HG02763 (cell line): ENCODE results near the gene BRD1.

Source experiments
- ATAC-seq: cut with Tn5 transposase; IDR thresholded peaks from one replicate; pipeline ENCODE4 v1.9.1; 2021; ENCODE audit warnings: mild to moderate bottlenecking, moderate library complexity; ENCODE audit not compliant: unreplicated experiment

BRD1 gene

DNA sequence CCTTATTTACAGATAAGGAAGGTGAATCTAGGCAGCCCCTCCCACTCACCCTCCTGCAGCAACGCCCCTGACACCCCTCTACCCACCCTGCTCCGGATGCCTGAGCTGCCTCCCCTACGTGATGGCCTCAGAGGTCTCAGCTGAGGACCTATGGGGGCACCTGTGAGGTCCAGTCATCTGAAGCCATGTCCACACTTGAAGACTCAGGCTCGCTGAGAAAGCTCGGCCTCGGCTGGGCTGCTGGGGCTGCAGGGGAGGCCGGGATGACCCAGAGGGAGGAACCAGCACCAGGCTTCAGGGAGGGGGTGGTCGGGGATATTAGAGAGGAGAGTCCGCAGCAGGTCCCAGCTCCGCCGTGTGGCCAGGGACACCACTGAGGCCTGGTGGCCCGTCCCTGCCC is 92.8 kb downstream of the BRD1 start:
- ATAC-seq: no peak

DNA sequence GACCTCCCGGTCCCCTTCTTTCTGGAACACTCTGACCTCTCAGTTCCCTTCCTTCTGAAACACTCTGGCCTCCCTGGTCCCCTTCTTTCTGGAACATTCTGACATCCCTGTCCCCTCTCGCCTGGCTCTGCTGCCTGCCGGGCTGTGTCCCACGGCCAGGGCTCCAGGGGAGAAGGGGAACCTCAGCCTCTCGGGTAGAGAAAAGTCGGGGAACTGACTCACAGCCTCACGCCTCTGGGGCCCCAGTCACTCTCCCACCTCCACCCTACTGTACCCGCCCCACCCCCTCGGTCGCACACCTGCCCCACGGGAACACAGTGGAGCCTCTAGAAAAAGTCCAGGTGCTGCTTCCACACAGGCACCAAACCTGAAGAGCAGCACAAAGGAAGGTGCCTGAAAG is 93.3 kb downstream of the BRD1 start:
- no peak for ATAC-seq

DNA sequence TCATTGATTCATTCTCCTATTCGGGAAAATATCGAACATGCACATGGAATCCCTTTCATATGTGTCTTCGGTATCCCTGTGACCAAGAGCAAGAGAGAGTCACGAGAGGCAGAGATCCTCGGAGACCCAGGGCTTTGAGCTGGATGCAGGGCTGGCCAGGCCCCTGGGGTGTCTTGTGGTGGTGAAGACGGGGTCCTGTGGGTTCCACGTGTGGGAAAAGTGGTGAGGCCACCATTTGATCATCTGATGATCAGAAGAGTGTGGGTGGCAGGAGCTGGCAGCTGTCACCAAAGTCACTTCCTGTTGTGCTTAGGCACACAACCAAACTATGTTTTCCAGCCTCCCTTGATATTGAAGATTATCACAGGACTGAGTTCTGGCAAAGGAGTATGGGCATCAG is 94.0 kb downstream of the BRD1 start:
- no peak for ATAC-seq

DNA sequence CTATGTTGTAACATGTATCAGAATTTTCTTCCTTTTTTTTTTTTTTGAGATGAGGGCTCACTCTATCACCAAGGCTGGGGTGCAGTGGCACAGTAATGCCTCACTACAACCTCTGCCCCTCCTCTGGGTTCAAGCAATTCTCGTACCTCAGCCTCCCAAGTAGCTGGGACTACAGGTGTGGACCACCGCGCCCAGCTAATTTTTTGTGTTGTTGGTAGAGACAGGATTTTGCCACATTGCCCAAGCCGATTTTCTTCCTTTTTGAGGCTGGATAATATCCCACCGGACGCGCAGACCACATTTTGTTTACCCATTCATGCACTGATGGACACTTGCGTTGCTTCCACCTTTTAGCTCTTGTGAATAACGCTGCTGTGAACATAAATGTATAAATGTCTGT is 97.0 kb downstream of the BRD1 start:
- ATAC-seq: no peak

DNA sequence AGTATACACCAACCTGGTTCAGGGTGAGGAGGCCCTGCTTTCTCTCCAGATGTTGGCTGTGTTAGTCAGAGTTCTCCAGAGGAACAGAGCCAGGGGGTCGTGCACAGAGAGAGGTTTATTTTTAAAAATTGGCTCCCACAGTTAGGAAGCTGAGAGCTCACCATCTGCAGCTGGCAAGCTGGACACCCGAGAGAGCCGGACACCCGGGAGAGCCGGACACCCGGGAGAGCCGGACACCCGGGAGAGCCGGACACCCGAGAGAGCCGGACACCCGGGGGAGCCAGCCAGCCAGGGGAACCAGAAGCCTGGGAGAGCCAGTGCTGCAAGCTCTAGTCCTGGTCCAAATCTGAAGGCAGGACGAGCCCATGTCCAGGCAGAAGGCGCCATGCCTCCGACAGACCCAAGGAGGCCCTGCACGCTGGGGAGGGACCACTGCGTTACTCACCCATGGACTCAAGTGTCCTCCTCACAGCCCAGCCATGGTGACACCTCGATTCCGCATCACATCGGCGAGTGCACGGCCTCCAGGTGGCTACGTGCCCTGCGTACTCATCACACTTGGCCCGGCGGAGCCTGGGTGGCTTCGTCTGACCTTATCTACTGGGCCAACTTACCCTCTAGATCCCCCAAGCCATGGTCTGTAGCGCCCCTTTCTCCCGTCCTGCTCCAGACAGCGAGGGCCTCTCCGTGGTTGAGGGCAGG is 99.0 kb downstream of the BRD1 start:
- ATAC-seq: no peak

DNA sequence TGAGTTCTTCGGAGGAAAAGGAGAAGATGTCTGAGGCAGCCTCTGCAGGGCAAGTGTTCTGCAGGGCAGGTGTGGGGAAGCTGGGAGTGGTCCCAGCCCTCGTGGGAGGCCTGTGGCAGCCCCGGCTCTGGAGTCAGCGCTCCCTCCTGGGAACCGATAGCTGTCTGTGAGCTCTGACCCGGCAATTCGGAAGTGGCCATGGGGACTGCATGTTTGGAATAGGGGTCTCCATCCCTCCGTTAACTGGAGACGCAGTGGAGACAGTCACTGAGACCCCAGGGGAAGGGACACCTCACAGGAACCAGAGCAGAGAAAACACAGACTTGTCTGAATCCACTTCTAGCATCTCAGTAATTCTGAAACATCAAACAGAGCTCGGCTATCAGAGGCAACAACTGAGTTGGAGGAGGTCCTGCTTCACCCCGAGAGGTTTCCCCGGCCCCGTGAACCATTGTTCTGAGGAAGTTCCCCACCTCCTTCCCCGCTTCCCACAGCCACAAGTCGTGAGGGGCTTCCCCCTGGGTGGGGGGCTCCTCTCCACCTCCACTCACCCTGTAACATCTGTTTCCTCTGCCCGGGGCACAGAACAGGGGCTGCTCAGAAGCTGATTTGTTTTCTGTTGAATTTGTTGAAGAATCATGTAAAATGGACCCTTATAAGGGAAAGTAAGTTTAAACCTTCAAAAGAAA is 99.6 kb downstream of the BRD1 start:
- no peak for ATAC-seq

DNA sequence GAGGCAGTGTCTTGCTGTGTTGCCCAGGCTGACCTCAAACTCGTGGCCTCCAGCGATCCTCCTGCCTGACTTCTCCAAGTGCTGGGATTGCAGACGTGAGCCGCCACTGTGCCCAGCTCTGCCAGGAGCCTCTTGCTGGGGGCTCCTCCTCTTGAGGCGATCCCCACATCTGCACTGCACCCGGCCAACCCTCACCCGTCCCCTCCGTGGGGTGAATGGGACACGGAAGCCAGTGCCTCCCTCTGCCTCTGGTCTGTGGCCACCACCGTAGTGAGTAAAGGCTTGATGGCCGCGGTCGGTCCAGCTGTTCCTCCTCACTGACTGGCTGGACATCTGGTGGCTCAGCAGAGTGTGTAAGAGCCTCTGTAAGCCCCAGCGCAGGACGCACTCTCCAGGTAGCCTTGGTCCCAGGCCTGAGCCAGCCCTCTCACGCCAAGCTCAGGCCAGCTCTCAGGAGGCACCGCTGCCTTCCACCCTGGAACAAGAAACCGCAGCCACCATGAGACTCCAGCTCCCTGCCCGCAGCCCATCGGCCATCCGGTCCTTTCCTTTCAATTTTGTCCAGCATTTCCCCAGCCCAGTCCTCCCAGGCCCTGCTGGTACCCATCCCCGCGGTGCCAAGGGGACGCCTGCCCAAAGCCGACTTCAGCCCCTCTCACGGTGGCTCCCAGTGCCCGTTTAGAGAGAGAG is 100.3 kb downstream of the BRD1 start:
- ATAC-seq: no peak

DNA sequence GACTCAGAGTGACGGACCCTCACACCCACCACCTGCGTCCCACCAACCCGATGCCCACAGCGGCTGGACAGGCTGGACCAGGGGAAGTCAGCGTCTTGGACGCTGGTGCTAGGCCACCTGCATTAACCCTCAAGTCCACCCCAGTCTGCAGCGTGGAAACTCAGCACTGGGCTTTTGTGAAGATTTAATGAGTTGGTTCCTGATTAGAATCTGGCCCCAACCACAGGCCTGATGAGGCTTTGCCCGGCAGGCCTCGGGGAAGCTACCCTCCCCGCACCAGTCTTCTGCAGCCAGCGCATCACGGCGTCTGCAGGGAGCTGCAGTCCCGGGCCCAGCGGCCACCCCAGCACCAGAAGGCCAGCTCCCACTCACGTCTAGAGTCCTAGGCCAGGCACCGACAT is 101.0 kb downstream of the BRD1 start:
- ATAC-seq: no peak

DNA sequence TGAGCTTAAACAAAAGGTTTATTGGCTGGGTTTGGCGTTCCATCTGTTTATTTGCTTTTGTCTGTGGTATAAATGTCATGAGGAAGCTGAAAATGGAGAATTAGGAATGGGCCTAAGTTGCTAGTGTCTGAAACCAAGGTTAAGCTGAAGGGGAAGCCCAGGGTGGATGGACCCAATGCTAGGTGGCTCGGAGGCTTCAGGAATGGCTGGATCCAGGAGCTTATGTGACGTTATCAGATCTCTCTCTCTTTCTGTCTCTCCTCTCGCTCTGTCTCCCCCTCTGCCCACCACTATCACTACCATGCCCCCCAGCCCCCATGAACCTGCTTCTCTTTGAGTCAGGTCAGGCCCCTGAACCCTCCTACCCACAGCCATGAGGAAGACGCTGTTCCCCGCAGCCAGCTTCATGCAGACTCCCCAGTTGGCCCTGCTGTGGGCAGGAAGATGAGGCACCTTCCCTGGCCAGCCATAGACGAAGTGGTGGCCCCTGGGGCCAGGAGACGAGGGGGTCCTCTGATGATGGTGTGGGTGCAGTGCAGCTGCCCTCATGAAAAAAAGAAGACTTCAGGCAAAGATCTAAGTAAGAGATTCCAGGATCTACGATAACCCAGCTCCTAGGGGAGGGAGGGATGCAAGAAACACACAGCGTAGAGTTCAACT is 101.5 kb downstream of the BRD1 start:
- ATAC-seq: no peak

DNA sequence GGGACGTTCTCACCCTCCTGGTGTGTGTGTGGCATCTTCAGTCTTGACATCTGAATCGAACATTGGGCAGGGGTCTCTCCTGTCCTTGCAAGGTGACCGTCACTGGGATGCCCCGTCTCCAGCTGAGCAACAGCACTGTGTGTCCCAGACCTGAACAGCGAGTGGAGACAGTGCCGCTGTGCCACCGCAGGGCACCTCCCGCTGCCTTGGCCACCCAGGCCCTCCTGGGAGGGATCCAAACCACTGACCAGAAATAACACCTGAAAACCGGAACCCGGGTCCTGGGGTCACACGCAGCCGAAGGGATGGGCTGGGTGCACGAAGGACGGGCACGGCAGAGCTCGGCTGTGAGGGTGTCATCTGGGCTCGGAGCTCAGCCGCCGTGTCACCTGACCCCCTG is 102.2 kb downstream of the BRD1 start:
- ATAC-seq: no peak

DNA sequence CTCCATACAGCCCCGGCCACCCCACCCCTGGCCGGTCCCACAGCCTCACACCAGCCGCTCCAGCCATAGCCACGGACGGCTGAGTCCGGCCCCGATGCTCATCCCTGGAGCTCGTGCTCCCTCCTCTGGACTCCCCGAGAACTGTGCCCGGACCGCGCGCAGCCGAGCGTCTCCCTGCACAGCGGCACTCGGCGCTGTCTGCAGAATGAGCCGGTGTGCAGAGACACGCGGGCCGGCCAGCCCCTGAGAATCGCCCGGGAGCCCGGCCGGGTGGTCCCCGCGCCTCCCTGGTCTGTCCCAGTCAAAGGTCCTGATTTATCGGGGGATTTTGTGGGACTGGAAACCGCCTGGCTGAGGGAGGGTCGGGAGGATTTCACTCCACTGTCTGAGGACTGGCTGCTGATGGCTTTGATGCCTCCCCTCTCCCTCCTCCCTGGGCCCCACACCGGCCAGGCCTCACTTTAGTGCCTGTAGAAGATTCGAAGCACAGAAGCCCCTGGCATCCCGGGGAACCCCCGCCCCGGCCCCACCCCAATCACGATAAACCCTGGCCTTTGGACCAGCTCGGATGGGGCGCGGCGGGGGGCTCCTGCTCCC is 102.7 kb downstream of the BRD1 start:
- ATAC-seq: no peak

DNA sequence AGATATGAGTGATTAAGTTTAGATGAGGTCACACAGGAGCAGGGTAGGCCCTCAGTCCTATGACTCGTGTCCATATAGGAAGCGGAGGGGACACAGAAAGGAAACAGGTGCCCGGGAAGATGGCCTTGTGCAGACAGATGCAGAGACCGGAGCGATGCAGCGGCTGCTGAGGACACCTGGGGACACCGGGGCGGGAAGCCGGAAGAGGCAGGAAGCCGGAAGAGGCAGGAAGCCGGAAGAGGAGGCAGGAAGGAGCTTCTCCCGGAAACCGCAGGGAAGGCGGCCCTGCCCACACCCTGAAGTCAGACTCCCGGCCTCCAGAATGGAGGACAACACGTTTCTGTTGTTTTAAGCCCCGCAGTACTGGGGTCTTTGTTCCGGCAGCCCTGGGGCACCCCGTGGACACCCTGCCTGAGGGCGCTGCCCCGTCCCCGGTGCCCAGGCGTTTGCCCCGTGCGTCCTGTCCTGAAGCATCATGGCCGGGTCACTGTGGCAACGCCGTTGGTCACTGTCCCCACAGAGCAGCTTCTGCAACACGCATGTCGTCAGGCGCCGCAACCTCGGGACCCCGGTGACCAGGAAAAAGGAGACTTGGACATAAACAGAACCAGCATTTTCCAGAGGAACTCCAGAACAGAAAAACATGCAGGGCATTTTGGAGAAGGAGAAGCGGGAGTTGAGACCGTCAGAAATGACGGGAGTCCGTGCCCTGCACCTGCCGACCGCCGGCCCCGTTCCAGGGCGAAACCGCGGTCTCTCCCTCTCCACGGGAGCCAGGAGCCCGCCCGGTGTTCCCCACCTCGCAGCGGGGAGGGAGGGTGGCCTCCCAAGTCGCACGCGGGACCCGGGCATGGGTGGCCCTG is 103.4 kb downstream of the BRD1 start:
- no peak for ATAC-seq

DNA sequence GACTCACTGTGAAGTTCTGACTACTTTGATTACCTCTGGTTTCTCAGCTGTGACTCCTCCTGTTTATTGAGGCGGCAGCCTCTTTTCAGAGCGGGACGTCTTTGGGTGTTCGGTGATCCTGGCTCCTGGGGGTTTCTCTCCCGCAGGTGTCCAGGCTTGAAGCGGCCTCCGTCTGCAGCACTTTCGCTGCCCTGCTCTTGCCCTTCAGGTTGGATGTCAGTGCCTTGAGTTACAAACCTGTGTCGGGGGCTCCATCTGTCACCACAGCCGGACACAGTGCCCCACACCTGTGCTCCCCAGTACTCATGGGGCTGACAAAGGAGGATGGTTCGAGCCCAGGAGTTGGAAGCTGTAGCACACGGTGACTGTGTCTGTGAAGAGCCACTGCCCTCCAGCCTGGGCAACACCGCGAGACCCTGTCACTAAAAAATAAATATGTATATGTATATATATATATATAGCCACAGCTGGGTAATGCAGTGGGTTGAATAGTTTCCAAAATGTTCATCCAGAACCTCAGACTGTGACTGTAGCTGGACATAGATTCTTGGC is 104.1 kb downstream of the BRD1 start:
- no peak for ATAC-seq
